ENCODE data around the gene FBXO39.
"Not testable (repeated sequence)": the region's sequence is repeated elsewhere in the genome, so short reads cannot be mapped to it uniquely, and the experiment has no call there.

The FBXO39 gene

GRCh38 chr17:6793748-6794493 lies 17.9 kb downstream of the FBXO39 start:
- no peak for DNase-seq

- no peak for DNase-seq
Observed at GRCh38 chr17:6796017-6796886, 20.2 kb downstream of the FBXO39 start.

- no peak for DNase-seq
Observed at GRCh38 chr17:6796887-6797490, 21.0 kb downstream of the FBXO39 start.

GRCh38 chr17:6797718-6798351 lies 21.8 kb downstream of the FBXO39 start:
- DNase-seq = no peak

- DNase-seq = no peak
Observed at GRCh38 chr17:6799738-6800137, 23.7 kb downstream of the FBXO39 start.

- no peak for DNase-seq
Observed at GRCh38 chr17:6800422-6801027, 24.5 kb downstream of the FBXO39 start.

- no peak for DNase-seq
Observed at GRCh38 chr17:6811510-6811909, 35.5 kb downstream of the FBXO39 start.

GRCh38 chr17:6812295-6812694 lies 36.3 kb downstream of the FBXO39 start:
- DNase-seq = no peak

- DNase-seq = no peak
Observed at GRCh38 chr17:6815775-6816174, 39.8 kb downstream of the FBXO39 start.

GRCh38 chr17:6816368-6816767 lies 40.4 kb downstream of the FBXO39 start:
- not testable (repeated sequence) for DNase-seq

- no peak for DNase-seq
Observed at GRCh38 chr17:6818938-6819337, 42.9 kb downstream of the FBXO39 start.

- DNase-seq = no peak
Observed at GRCh38 chr17:6823011-6823442, 47.0 kb downstream of the FBXO39 start.

GRCh38 chr17:6830383-6830986 lies 54.5 kb downstream of the FBXO39 start:
- no peak for DNase-seq

GRCh38 chr17:6831661-6832263 lies 55.7 kb downstream of the FBXO39 start, which contains the start of gene TEKT1:
Gene TEKT1 (minus strand): TSS chr17:6831729. CDS start chr17:6830376, 1,353 bp downstream.
- peak; percentile 77 for DNase-seq

Measured in activated CD8-positive, alpha-beta memory T cell treated with anti-CD3 and anti-CD28 coated beads for 24 hours (primary cell).